Measurements from ENCODE around the gene PLSCR1. TPM values are rescaled to one million over a fixed set of nuclear protein-coding genes. Genes with fewer than 3 reads are reported as not detected.

The PLSCR1 gene
- total and polyA plus RNA-seq, 9 of the 15 experiments (the other 6 are each of a cell fraction or from before 2014, with no cell fraction given): 40.6 to 122 (median 69.1) TPM

DNA sequence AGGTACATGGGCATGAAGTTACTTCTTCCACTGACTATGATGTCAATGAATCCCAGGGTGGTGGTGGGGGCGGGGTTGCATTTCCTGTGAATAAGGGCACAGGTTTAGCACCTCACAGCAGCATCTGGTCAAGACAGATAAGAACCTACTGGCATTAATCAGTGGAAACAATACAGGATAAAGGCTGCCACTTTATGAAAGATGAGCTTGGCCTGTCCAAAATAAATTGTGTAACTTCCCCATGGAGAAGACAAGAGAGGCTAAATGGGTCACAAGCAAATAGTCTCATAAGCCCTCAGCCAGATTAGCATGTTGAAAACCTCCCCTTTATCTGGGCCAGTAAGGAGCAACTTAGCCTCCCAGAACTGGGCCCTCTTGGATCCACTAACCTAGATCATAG lies 47.7 kb downstream of the PLSCR1 start (continued):
- peak; percentile 7; the same call in 1 of the 2 replicates for TF ChIP-seq EP400 (IDR thresholded peaks at IDR 0.05)
- TF ChIP-seq GATA2 (CRISPR knock-in tag; IDR thresholded peaks at IDR 0.05): peak; percentile 63
- peak; percentile 92 for TF ChIP-seq SMARCE1 (IDR thresholded peaks at IDR 0.05)
- no peak for TF ChIP-seq RHOXF2B (CRISPR knock-in tag; conservative IDR thresholded peaks at IDR 0.05)
- peak; percentile 90 for TF ChIP-seq HDAC2 (IDR thresholded peaks at IDR 0.05)
- TF ChIP-seq TARDBP (IDR thresholded peaks at IDR 0.05): 0 out of 2 replicates have a peak, but pooled peaks have one; percentile 33
- peak; percentile 51; the same call in 1 of the 2 replicates for TF ChIP-seq SP1 (CRISPR knock-in tag; IDR thresholded peaks at IDR 0.05)
- TF ChIP-seq ATF4 (CRISPR knock-in tag; IDR thresholded peaks at IDR 0.05): 0 out of 2 replicates have a peak, but pooled peaks have one; percentile 25
- TF ChIP-seq NCOA6 (IDR thresholded peaks at IDR 0.05): no peak
- peak; percentile 90 for TF ChIP-seq MTA2 (IDR thresholded peaks at IDR 0.05; ENCODE audit: low read depth)
- TF ChIP-seq ZEB2 (IDR thresholded peaks at IDR 0.05): peak; percentile 81
- no peak for TF ChIP-seq U2AF2 (optimal IDR thresholded peaks at IDR 0.05; ENCODE audit: low read depth, low read length)
- TF ChIP-seq, protein P1, sequence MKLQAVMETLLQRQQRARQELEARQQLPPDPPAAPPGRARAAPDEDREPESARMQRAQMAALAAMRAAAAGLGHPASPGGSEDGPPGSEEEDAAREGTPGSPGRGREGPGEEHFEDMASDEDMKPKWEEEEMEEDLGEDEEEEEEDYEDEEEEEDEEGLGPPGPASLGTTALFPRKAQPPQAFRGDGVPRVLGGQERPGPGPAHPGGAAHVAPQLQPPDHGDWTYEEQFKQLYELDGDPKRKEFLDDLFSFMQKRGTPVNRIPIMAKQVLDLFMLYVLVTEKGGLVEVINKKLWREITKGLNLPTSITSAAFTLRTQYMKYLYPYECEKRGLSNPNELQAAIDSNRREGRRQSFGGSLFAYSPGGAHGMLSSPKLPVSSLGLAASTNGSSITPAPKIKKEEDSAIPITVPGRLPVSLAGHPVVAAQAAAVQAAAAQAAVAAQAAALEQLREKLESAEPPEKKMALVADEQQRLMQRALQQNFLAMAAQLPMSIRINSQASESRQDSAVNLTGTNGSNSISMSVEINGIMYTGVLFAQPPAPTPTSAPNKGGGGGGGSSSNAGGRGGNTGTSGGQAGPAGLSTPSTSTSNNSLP (IDR thresholded peaks at IDR 0.05; ENCODE audit: borderline replicate concordance, low read depth, low read length): peak; percentile 62; the same call in 1 of the 2 replicates
- no peak for TF ChIP-seq CHCHD3 (CRISPR knock-in tag; IDR thresholded peaks at IDR 0.05)
- no peak for TF ChIP-seq TRIM25 (IDR thresholded peaks at IDR 0.05; ENCODE audit: borderline replicate concordance)
- no peak for TF ChIP-seq ZNF778 (CRISPR knock-in tag; IDR thresholded peaks at IDR 0.05)
- TF ChIP-seq SREBF1 (IDR thresholded peaks at IDR 0.05; ENCODE audit: borderline replicate concordance, low read depth, low read length): no peak
- TF ChIP-seq TBL1XR1 (IDR thresholded peaks at IDR 0.05; ENCODE audit: low read length in 2 of 2): peak in 1 of 2 experiments; percentile 91; a peak in 3 of 4 replicates
- no peak for TF ChIP-seq C11orf30 (IDR thresholded peaks at IDR 0.05; ENCODE audit: low read depth)
- no peak for TF ChIP-seq RBM15 (IDR thresholded peaks at IDR 0.05; ENCODE audit: insufficient read depth, low read length)
- no peak for TF ChIP-seq PCBP2 (IDR thresholded peaks at IDR 0.05; ENCODE audit: low read depth, low read length, poor library complexity, severe bottlenecking)
- no peak for TF ChIP-seq PRDM10 (IDR thresholded peaks at IDR 0.05; ENCODE audit: partially characterized antibody)
- TF ChIP-seq MTA1 (IDR thresholded peaks at IDR 0.05; ENCODE audit: borderline replicate concordance): peak; percentile 66; the same call in 1 of the 2 replicates
- peak; percentile 77; the same call in 1 of the 2 replicates for TF ChIP-seq ZKSCAN8 (CRISPR knock-in tag; IDR thresholded peaks at IDR 0.05)

All from K562 (cell line).